HG03025 (cell line): Measurements from ENCODE around the gene VGLL4.

Source experiments
- ATAC-seq: cut with Tn5 transposase; IDR thresholded peaks from one replicate; pipeline ENCODE4 v1.9.1; 2021; ENCODE audit warnings: mild to moderate bottlenecking, moderate library complexity; ENCODE audit not compliant: unreplicated experiment, low FRiP score

Gene VGLL4

GRCh38 chr3:11632564-11632963 lies 11.2 kb downstream of the VGLL4 start:
- no peak for ATAC-seq

DNA sequence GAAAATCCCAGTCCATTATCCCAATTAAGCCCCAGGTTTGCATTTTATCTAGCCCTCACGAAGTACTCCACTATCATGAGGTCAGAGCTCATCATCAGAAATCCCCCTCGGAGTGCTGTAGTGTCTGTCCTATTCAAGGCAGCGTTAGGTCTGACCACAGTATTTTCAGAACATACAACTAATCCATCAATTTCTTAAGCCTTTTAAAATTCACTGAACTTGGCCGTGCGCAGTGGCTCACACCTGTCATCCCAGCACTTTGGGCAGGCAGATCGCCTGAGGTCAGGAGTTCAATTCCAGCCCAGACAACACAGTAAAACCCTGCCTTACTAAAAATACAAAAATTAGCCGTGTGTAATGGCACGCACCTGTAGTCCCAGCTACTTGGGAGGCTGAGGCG lies 11.9 kb downstream of the VGLL4 start:
- no peak for ATAC-seq

- ATAC-seq, result no peak
Measured at GRCh38 chr3:11629716-11630115, 14.0 kb downstream of the VGLL4 start.

GRCh38 chr3:11627612-11628011 lies 16.1 kb downstream of the VGLL4 start:
- no peak for ATAC-seq

DNA sequence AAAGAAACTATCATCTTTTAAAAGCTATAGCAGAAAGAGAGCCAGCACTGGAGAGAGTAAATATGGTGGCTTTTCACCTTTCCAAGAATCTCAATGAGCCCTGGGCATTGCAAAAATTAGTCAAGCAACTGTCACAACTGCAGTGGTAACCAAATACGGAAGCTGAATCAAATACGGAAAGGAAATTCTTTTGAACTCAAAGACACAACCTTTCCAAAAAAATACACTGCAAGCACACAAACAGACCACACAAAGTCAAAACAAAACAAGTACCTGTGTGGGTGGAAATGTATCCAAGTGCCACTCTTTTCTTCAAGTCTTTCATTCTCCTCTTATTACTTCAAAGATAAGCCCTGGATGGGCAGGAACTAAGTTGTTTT lies 17.6 kb downstream of the VGLL4 start:
- ATAC-seq, result no peak

DNA sequence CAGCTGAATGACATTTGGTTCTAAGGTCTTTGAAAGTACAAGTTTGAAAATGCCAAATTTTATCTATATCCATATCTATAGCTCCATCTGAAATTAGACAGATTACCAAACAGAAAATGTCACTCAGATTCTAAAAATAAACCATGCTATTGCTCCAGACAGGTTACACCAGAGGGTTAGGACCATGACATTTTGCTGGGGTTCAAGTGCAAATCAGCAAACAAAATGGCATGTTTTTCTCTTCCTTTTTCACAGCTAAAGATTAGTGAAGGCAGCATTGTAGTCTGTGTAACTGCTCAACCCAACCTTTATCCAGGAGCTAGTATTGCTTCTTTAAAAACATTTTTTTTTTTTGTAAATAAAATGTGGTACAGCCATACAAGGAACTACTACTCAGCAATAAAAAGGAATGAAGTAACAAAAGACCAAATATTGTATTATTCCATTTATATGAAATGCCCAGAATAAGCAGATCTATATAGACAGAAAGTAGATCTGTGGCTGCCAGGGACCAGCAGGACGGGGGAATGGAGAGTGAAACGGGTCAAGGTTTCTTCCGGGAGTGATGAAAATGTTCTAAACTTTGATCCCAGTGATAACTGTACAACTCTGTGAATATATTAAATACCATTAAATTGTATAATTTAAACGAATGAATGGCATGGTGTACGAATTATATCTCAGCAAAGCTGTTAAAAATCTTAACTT lies 18.2 kb downstream of the VGLL4 start:
- no peak for ATAC-seq

DNA sequence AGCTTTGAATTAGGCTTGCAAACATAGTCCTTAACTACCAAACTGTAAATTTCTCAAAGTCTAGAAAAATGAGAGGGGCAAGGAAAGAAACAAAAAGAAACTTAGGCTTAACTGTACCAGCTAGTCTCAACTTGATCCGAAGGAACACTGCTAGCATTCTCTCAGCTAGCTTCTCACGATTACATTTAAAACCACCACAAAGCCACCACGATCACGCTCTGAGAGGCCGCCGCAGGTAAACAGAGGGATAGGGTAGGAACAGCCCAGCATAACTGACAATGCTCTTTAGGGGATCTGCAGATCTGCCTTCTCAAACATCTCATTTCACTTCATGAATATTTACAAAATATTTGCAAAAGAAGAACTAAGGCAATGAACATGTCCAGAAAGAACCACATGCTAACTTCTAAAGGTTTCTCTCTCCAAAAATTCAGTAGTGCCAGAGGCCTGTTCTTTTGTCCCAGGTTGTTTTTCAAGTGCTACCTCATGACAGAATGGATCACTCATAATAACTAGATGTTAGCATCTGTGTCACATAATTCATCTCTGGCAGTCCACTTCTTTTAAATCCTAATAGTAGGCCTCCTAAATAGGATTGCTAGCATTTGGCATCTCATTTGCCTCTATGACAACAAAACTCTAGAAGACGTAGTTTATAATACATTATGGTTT lies 18.9 kb downstream of the VGLL4 start:
- no peak for ATAC-seq

GRCh38 chr3:11624161-11624560 lies 19.6 kb downstream of the VGLL4 start:
- no peak for ATAC-seq

GRCh38 chr3:11622586-11623550 lies 20.8 kb downstream of the VGLL4 start:
- ATAC-seq, result no peak

DNA sequence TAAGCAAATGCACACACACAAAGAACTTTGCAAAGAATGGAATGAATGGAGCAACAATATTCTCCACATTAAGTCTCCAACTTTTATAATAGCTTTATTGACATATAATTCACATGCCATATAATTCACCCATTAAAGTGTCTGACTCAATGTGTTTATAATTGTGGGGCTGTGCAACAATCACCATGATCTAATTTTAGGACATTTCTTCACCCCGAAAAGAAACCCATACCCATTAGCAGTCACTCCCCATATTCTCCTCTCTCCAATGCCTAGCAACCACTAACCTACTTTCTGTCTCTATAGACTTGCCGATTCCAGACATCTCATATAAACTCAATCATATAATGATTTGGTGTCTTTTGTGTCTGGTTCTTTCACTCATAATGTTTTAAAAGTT lies 22.6 kb downstream of the VGLL4 start:
- ATAC-seq, result no peak

GRCh38 chr3:11619946-11620652 lies 23.6 kb downstream of the VGLL4 start:
- ATAC-seq, result no peak

- ATAC-seq, result no peak
Measured at GRCh38 chr3:11619461-11619860, 24.3 kb downstream of the VGLL4 start.

- ATAC-seq, result no peak
Measured at GRCh38 chr3:11618904-11619303, 24.8 kb downstream of the VGLL4 start.

DNA sequence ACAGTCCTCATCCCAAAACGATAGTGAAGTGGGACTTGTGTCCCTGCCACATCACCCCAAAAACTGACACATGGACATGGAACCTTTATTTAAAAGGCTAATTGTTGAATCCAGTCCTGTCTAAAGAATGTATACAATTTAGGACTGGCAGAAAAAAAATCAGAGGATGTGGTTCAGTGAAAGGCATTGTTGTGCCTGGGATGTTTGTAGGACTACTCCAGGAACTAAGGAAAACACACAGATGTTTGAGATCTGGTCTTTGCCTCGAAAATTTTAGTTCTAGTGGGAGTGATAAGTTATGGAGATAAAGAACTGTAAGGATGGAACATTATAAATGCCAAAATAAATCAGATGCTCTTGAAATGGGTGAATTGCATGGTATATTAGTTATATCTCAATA lies 27.2 kb downstream of the VGLL4 start:
- ATAC-seq, result no peak

GRCh38 chr3:11613851-11614487 lies 29.7 kb downstream of the VGLL4 start:
- no peak for ATAC-seq

GRCh38 chr3:11613319-11613718 lies 30.4 kb downstream of the VGLL4 start:
- no peak for ATAC-seq

DNA sequence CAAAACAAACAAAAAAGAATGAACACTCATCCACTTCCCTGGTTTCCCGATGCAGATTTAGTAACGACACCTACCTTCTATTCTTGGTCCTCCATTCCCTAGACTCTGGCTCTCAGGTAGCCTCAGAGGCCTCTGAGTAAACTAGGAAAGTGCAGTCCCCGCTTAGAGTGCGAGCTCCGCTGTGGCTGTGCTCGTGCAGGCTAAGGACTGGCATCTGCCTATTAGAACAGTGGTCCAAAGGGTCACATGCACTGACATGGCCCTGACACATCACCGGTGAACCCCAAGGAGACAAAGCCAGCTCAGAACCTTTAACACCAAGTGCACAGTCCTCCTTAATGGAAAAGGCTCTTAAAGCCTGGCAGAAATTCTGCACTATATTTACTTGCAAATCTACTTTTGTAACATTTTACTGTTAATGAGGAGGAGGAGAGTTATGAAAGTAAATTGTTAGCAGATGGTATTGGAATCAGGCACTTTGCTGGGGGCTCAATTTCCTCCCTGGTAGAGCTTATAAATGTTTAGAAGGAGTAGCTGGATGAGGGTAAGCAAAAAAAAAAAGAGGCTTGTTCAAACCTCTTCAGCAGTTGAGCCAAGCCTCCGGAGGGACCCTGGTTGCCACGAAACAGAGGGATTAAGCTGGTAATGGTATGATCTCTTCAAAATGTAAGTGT lies 31.1 kb downstream of the VGLL4 start:
- ATAC-seq, result no peak

- no peak for ATAC-seq
Measured at GRCh38 chr3:11611341-11611799, 32.3 kb downstream of the VGLL4 start.

DNA sequence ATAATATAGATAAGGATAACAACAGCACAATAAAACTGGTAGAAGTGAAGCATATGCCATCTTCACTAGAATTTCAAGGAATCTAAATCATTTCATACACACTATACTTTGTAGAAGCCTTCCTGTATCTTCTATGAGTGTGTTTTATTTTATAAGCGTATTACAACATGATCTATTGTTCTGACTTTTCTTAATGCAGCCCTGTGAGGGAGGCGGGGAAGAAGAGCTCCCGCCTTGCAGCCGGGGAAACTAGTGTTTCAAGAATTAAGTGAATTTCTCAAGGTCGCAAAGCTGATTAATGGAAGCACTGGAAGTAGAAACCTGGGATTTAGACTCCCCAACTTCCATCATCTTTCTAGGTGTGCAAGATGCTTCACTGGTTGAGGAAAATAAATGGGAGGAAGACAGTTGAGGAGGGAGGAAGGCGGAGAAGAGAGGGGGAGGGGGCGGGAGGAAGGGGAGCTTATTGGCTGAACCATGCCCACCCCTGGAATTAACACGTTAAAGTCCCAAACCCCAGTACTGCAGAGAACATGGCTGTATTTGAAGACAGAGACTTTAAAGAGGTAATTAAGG lies 32.9 kb downstream of the VGLL4 start:
- no peak for ATAC-seq
